Loucy (cell line): ENCODE results near the gene FOXA3.

Experiments
- H2AFZ ChIP-seq: fragments of 200-600 bp; sonication (generic); 2 replicates; pipeline ENCODE4 v1.6.0; 2016; ENCODE audit warnings: antibody characterized with exemption, mild to moderate bottlenecking, low read length, moderate library complexity
- H3F3A ChIP-seq: fragments of 200-600 bp; 2 replicates; pipeline ENCODE4 v1.6.0; 2016; ENCODE audit warnings: antibody characterized with exemption, low read depth, mild to moderate bottlenecking
- H3K27me3 ChIP-seq: fragments of 200-600 bp; sonication (generic); 2 replicates; pipeline ENCODE4 v1.6.1; 2014; ENCODE audit warnings: low read length, mild to moderate bottlenecking; ENCODE audit not compliant: insufficient read depth, poor library complexity, severe bottlenecking
- H3K36me3 ChIP-seq: fragments of 200-600 bp; sonication (generic); 2 replicates; pipeline ENCODE4 v1.6.1; 2016; ENCODE audit warnings: low read length; ENCODE audit not compliant: insufficient read depth
- H3K4me1 ChIP-seq: fragments of 200-600 bp; sonication (generic); 2 replicates; pipeline ENCODE4 v1.5.1; 2014; ENCODE audit warnings: low read length, mild to moderate bottlenecking; ENCODE audit not compliant: insufficient read depth, poor library complexity, severe bottlenecking
- H3K4me2 ChIP-seq: fragments of 200-600 bp; sonication (generic); 2 replicates; pipeline ENCODE4 v1.6.0; 2014; ENCODE audit warnings: antibody characterized with exemption, low read length, low read depth, mild to moderate bottlenecking; ENCODE audit not compliant: poor library complexity, severe bottlenecking
- H3K4me3 ChIP-seq: fragments of 200-600 bp; sonication (generic); 2 replicates; pipeline ENCODE4 v1.5.1; 2014; ENCODE audit warnings: low read length, mild to moderate bottlenecking, mixed read lengths; ENCODE audit not compliant: poor library complexity, severe bottlenecking
- H3K79me2 ChIP-seq: fragments of 200-600 bp; sonication (generic); 2 replicates; pipeline ENCODE4 v1.6.1; 2014; ENCODE audit warnings: low read length; ENCODE audit not compliant: insufficient read depth
- H3K9ac ChIP-seq: fragments of 200-600 bp; sonication (generic); 2 replicates; pipeline ENCODE4 v1.6.0; 2014; ENCODE audit warnings: mild to moderate bottlenecking, low read depth, low read length, moderate library complexity; ENCODE audit not compliant: poor library complexity, severe bottlenecking
- H3K9me2 ChIP-seq: fragments of 200-600 bp; sonication (generic); replicated peaks from 2 replicates; pipeline ENCODE4 v1.6.1; 2016; ENCODE audit warnings: low read depth, low read length, mixed read lengths
- H3K9me3 ChIP-seq: fragments of 200-600 bp; sonication (generic); 2 replicates; pipeline ENCODE4 v1.6.1; 2014; ENCODE audit warnings: mild to moderate bottlenecking, antibody characterized with exemption, low read length, low read depth; ENCODE audit not compliant: insufficient read depth
- H4K20me1 ChIP-seq: fragments of 200-600 bp; sonication (generic); 2 replicates; pipeline ENCODE4 v1.6.0; 2014; ENCODE audit warnings: antibody characterized with exemption, low read length, mild to moderate bottlenecking; ENCODE audit not compliant: insufficient read depth, poor library complexity, severe bottlenecking
- CTCF ChIP-seq: fragments of 200-600 bp; sonication (generic); conservative IDR thresholded peaks from 2 replicates; pipeline ENCODE4 v1.5.1; 2014; ENCODE audit warnings: mild to moderate bottlenecking, antibody characterized with exemption, low read length
- EZH2phosphoT487 ChIP-seq: fragments of 200-600 bp; IDR thresholded peaks from 2 replicates; pipeline ENCODE4 v1.6.1; 2018; ENCODE audit warnings: antibody characterized with exemption, mild to moderate bottlenecking, moderate library complexity, borderline replicate concordance

Gene FOXA3

GRCh38 chr19:45886427-45887199 lies 22.5 kb downstream of the FOXA3 start:
- peaks cover 28% of the 10 kb centered on the region for H3K79me2 ChIP-seq
- no peaks in the 10 kb centered on the region for H3K27me3 ChIP-seq
- no peaks in the 10 kb centered on the region for H3K9me3 ChIP-seq
- H4K20me1 ChIP-seq, result peaks cover 27% of the 10 kb centered on the region
- no peaks in the 10 kb centered on the region for H3K36me3 ChIP-seq
- peak overlapping the region; percentile 90 for H3K4me2 ChIP-seq
- peak overlapping the region; percentile 84 for H3K4me3 ChIP-seq
- no peak for TF ChIP-seq EZH2phosphoT487
- no peak for TF ChIP-seq CTCF
- H3K4me1 ChIP-seq, result peaks cover 21% of the 10 kb centered on the region
- peak overlapping the region; percentile 88 for H2AFZ ChIP-seq
- H3K9ac ChIP-seq, result peak overlapping the region; percentile 89
- H3K9me2 ChIP-seq, result no peaks in the 10 kb centered on the region
- no peaks in the 10 kb centered on the region for H3F3A ChIP-seq

GRCh38 chr19:45887200-45887710 lies 23.1 kb downstream of the FOXA3 start:
- peak overlapping the region; percentile 90 for H3K4me2 ChIP-seq
- no peaks in the 10 kb centered on the region for H3F3A ChIP-seq
- peaks cover 27% of the 10 kb centered on the region for H4K20me1 ChIP-seq
- no peaks in the 10 kb centered on the region for H3K27me3 ChIP-seq
- H3K9ac ChIP-seq, result peak overlapping the region; percentile 89
- H3K9me2 ChIP-seq, result no peaks in the 10 kb centered on the region
- peaks cover 21% of the 10 kb centered on the region for H3K4me1 ChIP-seq
- H3K79me2 ChIP-seq, result peaks cover 28% of the 10 kb centered on the region
- H3K4me3 ChIP-seq, result peak overlapping the region; percentile 84
- TF ChIP-seq EZH2phosphoT487 (no peak), CTCF (no peak)
- peak overlapping the region; percentile 88 for H2AFZ ChIP-seq
- H3K36me3 ChIP-seq, result no peaks in the 10 kb centered on the region
- H3K9me3 ChIP-seq, result no peaks in the 10 kb centered on the region

- H3K9ac ChIP-seq, result no peak overlapping the region
- H3K4me2 ChIP-seq, result no peak overlapping the region
- no peak overlapping the region for H2AFZ ChIP-seq
- TF ChIP-seq EZH2phosphoT487 (no peak), CTCF (no peak)
- no peaks in the 10 kb centered on the region for H3K9me3 ChIP-seq
- peaks cover 10% of the 10 kb centered on the region for H4K20me1 ChIP-seq
- H3K27me3 ChIP-seq, result no peaks in the 10 kb centered on the region
- peaks cover 6% of the 10 kb centered on the region for H3K4me1 ChIP-seq
- H3K4me3 ChIP-seq, result no peak overlapping the region
- H3K36me3 ChIP-seq, result no peaks in the 10 kb centered on the region
- H3F3A ChIP-seq, result no peaks in the 10 kb centered on the region
- H3K79me2 ChIP-seq, result peaks cover 12% of the 10 kb centered on the region
- no peaks in the 10 kb centered on the region for H3K9me2 ChIP-seq
Observed at GRCh38 chr19:45889210-45889885, 25.2 kb downstream of the FOXA3 start.
